IPS-15b (cell line): ENCODE results near the gene MARK1.

Experiments used
- H3K27me3 ChIP-seq: one replicate; pipeline ENCODE4 v1.6.1; 2013; ENCODE audit warnings: low read length; ENCODE audit not compliant: control insufficient read depth, insufficient read depth
- H3K36me3 ChIP-seq: one replicate; pipeline ENCODE4 v1.6.1; 2013; ENCODE audit warnings: low read length; ENCODE audit not compliant: control insufficient read depth, insufficient read depth
- H3K4me1 ChIP-seq: one replicate; pipeline ENCODE4 v1.6.1; 2013; ENCODE audit warnings: mild to moderate bottlenecking, low read length; ENCODE audit not compliant: control insufficient read depth, insufficient read depth
- H3K4me3 ChIP-seq: one replicate; pipeline ENCODE4 v1.5.1; 2013; ENCODE audit warnings: low read depth, low read length
- H3K9ac ChIP-seq: one replicate; pipeline ENCODE4 v1.6.1; 2013; ENCODE audit warnings: low read depth, mild to moderate bottlenecking, low read length
- H3K9me3 ChIP-seq: one replicate; pipeline ENCODE4 v1.6.1; 2013; ENCODE audit warnings: mild to moderate bottlenecking, low read length; ENCODE audit not compliant: control insufficient read depth, insufficient read depth

MARK1 gene

GRCh38 chr1:220696226-220696862 lies 168.4 kb downstream of the MARK1 start:
- H3K4me1 ChIP-seq: peaks cover 2% of the 10 kb centered on the region
- H3K9ac ChIP-seq: no peak overlapping the region
- no peak overlapping the region for H3K4me3 ChIP-seq
- H3K27me3 ChIP-seq: peaks cover 18% of the 10 kb centered on the region
- no peaks in the 10 kb centered on the region for H3K36me3 ChIP-seq
- no peaks in the 10 kb centered on the region for H3K9me3 ChIP-seq

GRCh38 chr1:220696863-220697231 lies 168.9 kb downstream of the MARK1 start:
- Histone ChIP-seq H3K9ac (no peak overlapping the region), H3K36me3 (no peaks in the 10 kb centered on the region), H3K27me3 (peaks cover 13% of the 10 kb centered on the region), H3K4me1 (peaks cover 2% of the 10 kb centered on the region), H3K9me3 (no peaks in the 10 kb centered on the region), H3K4me3 (no peak overlapping the region)

- H3K4me3 ChIP-seq: no peak overlapping the region
- peaks cover 2% of the 10 kb centered on the region for H3K4me1 ChIP-seq
Observed at GRCh38 chr1:220697326-220697725, 169.4 kb downstream of the MARK1 start.

GRCh38 chr1:220698607-220699016 lies 170.7 kb downstream of the MARK1 start:
- Histone ChIP-seq H3K36me3 (no peaks in the 10 kb centered on the region), H3K27me3 (no peaks in the 10 kb centered on the region), H3K4me3 (no peak overlapping the region), H3K9me3 (no peaks in the 10 kb centered on the region), H3K9ac (no peak overlapping the region), H3K4me1 (peaks cover 2% of the 10 kb centered on the region)

More at GRCh38 chr1:220697326-220697725, 169.4 kb downstream of the MARK1 start:
- Histone ChIP-seq H3K27me3 (peaks cover 8% of the 10 kb centered on the region), H3K9ac (no peak overlapping the region), H3K9me3 (no peaks in the 10 kb centered on the region), H3K36me3 (no peaks in the 10 kb centered on the region)

DNA sequence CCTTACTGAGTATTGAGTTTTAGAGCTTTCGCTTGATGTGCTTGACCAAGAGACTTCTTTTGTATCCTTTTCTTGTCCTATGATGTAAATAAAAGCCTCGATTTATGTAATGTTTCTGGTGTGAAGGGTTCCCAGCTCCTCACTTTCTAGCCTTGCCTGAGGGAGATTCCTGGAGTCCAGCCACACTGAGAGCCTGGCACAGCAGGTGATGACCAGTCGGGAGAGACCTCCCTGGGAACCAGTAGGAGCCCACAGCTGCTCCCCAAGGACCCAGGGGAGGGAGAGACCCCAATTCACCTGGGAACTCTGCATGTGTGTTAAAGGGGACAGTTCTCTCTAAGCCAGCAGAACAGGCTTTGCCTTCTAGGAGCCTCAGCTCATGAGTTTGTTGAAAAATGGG lies 171.1 kb downstream of the MARK1 start:
- Histone ChIP-seq H3K4me3 (no peak overlapping the region), H3K27me3 (no peaks in the 10 kb centered on the region), H3K4me1 (peaks cover 2% of the 10 kb centered on the region), H3K9ac (no peak overlapping the region), H3K36me3 (no peaks in the 10 kb centered on the region), H3K9me3 (no peaks in the 10 kb centered on the region)

GRCh38 chr1:220700556-220701179 lies 172.7 kb downstream of the MARK1 start:
- Histone ChIP-seq H3K9ac (no peak overlapping the region), H3K4me3 (no peak overlapping the region), H3K36me3 (no peaks in the 10 kb centered on the region), H3K27me3 (no peaks in the 10 kb centered on the region), H3K9me3 (no peaks in the 10 kb centered on the region), H3K4me1 (peaks cover 2% of the 10 kb centered on the region)

DNA sequence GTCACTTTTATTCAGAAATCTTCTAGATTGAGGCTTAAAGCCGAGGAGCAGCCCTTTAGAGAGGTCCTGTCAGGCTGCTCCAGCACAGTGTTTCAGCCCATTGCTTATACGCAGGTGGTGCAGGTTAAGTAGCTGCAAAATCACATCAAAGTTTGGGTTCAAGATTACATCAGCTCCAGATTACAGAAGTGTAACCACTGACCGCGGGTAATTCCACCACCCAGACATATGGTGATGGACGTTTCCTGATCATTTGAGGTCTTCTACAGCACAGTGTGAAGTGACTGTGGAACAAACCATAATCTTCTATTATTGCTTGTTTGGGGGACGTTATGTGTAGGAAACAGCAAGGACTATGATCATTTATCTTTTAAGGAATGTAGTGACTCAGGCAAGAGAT lies 174.0 kb downstream of the MARK1 start:
- Histone ChIP-seq H3K4me1 (peaks cover 2% of the 10 kb centered on the region), H3K9me3 (no peaks in the 10 kb centered on the region), H3K27me3 (no peaks in the 10 kb centered on the region)

DNA sequence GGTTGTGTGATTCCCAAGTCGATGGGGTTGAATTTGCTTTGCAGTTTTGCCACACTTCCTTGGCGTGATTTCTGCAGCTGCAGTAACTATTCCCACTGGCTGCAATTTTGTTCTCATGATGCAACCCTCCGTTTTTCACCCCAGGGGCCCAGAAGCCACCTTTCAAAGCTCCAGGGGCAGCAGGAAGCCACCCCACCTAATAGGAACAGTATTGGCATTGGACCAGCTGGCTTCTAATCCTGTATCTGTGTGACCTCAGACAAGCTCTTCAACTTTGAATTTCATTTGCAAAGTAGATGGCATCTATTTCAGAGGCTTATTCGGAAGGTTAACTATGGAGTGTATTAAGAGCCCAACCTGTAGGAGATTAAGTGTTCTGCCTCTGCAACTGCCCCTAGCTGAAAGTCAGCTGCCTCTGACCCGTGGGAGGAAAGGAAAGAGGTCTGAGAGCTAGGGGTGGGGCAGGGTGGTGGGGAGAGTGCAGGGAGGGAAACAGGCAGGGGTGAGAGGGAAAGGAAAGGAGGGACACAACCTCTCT lies 174.9 kb downstream of the MARK1 start:
- H3K4me3 ChIP-seq: no peak overlapping the region
- H3K9me3 ChIP-seq: no peaks in the 10 kb centered on the region
- H3K4me1 ChIP-seq: peaks cover 2% of the 10 kb centered on the region
- H3K36me3 ChIP-seq: no peaks in the 10 kb centered on the region
- no peak overlapping the region for H3K9ac ChIP-seq
- H3K27me3 ChIP-seq: no peaks in the 10 kb centered on the region

More for the DNA sequence above, 174.0 kb downstream of the MARK1 start:
- Histone ChIP-seq H3K4me3 (no peak overlapping the region), H3K36me3 (no peaks in the 10 kb centered on the region), H3K9ac (no peak overlapping the region)

DNA sequence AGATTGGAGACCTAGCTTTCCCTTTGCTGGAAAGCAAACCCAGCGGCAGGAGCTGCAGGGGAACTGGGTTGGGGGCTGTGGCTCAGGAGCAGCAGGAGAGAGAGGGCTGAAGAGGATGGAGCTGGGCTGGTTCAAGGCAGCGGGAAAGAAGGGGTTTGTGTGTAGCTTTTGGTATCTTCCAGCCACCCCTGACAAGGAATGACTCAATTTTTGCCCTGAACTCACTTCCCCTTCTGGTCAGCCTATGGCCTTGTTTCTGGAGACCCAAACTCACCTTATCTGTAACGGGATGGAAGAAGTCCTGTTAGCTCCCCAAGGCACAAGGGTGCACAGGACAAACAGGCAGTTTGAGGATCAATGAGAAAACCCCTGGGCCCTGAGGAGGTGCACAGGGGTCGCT lies 175.4 kb downstream of the MARK1 start:
- H3K4me3 ChIP-seq: no peak overlapping the region
- H3K4me1 ChIP-seq: peaks cover 2% of the 10 kb centered on the region
- no peaks in the 10 kb centered on the region for H3K9me3 ChIP-seq
- H3K27me3 ChIP-seq: no peaks in the 10 kb centered on the region
- H3K36me3 ChIP-seq: no peaks in the 10 kb centered on the region
- H3K9ac ChIP-seq: no peak overlapping the region

DNA sequence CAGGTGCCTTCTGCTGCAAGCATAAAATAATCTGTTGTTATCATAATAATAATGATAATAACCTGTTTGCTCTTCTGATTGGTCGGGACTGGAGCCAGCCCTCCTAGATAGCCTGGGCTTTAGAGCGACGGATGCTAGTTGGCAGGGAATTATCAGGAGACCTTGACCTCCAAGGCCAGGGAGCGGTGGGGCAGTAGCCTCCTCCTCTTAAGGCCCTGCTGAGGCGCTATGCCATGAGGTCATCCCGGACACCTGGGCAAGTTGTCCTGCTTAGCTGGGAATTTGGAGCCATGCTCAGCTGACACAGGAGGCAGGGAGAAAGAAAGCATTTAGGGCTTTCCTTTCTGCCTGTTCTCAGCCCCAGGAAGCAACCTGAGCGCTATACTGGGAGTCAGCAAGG lies 177.8 kb downstream of the MARK1 start:
- no peaks in the 10 kb centered on the region for H3K9me3 ChIP-seq
- H3K4me1 ChIP-seq: no peaks in the 10 kb centered on the region
- H3K4me3 ChIP-seq: no peak overlapping the region
- no peaks in the 10 kb centered on the region for H3K36me3 ChIP-seq
- H3K27me3 ChIP-seq: no peaks in the 10 kb centered on the region
- H3K9ac ChIP-seq: no peak overlapping the region

- H3K9ac ChIP-seq: no peak overlapping the region
- no peaks in the 10 kb centered on the region for H3K4me1 ChIP-seq
- no peaks in the 10 kb centered on the region for H3K27me3 ChIP-seq
- H3K36me3 ChIP-seq: no peaks in the 10 kb centered on the region
- no peak overlapping the region for H3K4me3 ChIP-seq
- no peaks in the 10 kb centered on the region for H3K9me3 ChIP-seq
Observed at GRCh38 chr1:220706480-220706879, 178.5 kb downstream of the MARK1 start.

- Histone ChIP-seq H3K9ac (no peak overlapping the region), H3K9me3 (no peaks in the 10 kb centered on the region), H3K27me3 (no peaks in the 10 kb centered on the region), H3K36me3 (no peaks in the 10 kb centered on the region), H3K4me1 (no peaks in the 10 kb centered on the region), H3K4me3 (no peak overlapping the region)
Observed at GRCh38 chr1:220707160-220707559, 179.2 kb downstream of the MARK1 start.
